ENCODE results near the gene MMP25. TPM values are rescaled to one million over a fixed set of nuclear protein-coding genes. Genes with fewer than 3 reads are reported as not detected.

The MMP25 gene
- total RNA-seq (1.7 TPM), polyA plus RNA-seq (ENCODE audit: insufficient read depth, low read depth, low replicate concordance) (0.65 TPM)
- long read RNA-seq, donor 1, result 0 reads
- long read RNA-seq, donor 2, result 0 reads
- long read RNA-seq, donor 3, result 0 reads
- long read RNA-seq, donor 4, result 0 reads
- long read RNA-seq, donor 5, result 0 reads
- long read RNA-seq, donor 6, result 0 reads
- long read RNA-seq, donor 7, result 0 reads
- long read RNA-seq, donor 8, result 0 reads
- long read RNA-seq, donor 9, result 0 reads
- long read RNA-seq, donor 10, result 0 reads

DNA sequence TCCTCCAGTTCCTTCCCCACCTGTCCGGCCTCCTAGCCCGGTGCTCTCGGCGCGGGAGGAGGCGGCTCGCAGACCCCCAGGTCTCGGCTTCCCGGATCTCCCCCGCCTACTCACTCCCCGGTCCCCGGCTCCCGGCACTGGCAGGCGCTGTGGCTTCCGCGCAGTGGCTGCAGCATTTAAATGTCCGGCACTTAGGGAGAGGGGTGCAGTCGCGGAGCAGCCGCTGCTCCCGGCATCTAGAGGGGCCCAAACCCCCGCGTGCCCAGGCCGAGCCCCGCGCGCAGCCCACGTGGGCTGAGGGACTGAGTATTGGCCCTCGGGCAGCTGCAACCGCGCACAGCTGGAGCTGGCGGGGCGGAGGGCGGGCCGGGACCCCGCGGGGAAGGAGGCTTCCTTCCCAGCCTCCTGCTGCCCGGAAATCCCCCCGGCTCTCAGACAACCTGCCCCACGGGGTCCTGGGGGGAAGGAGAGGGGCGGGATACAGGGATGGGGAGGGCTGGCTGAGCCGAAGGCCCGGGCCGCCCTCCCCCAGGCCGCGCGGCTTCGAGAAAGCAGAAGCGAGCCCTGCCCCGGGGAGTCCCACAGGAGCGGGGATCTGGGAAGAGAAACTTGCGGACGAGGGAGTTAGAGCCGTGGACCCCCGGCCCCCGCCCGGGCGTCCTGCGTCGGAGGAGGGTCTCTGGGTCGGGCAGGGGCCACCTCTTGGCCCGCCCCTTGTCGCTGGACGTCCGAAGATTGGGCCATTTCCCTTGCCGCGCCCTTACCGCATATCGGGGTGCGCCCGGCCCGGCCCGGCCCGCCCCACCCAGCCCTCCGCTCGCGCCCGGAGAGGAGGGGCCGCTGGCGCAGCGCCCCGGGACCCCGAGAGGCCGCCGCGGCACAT lies at the start of gene MMP25:
TSS of gene MMP25 (plus strand) at position 804 of the 883 bp plus-strand sequence. CDS start 357 bp downstream, outside the sequence.
- Histone ChIP-seq H3K27ac (ENCODE audit: low read depth in 2 of 2, low read length in 2 of 2) (no peak within 1 kb of the TSS), H3K9ac (ENCODE audit: low read length in 3 of 3) (no peak within 1 kb of the TSS)

GRCh38 chr16:2999929-3000328 lies 46.4 kb upstream of the MMP25 start:
- no peaks in the 10 kb centered on the region for H3K27me3 ChIP-seq (ENCODE audit: control insufficient read depth, insufficient read depth, low read length)
- no peaks in the 10 kb centered on the region for H3K4me1 ChIP-seq (ENCODE audit: control insufficient read depth in 2 of 3, insufficient read depth in 2 of 3, low read depth in 1 of 3, low read length in 3 of 3)
- TF ChIP-seq CTCF (IDR thresholded peaks at IDR 0.05; ENCODE audit: borderline replicate concordance, extremely low read depth, insufficient read depth), result no peak
- no peak overlapping the region for H3K4me3 ChIP-seq (ENCODE audit: low read length in 3 of 3)
- no peaks in the 10 kb centered on the region for H3K36me3 ChIP-seq (ENCODE audit: control insufficient read depth in 2 of 3, insufficient read depth in 3 of 3, low read length in 3 of 3)
- no peak overlapping the region for H3K9ac ChIP-seq (ENCODE audit: low read length in 3 of 3)
- intact Hi-C loops (cut with DNase I), result no loop called here
- H3K9me3 ChIP-seq (ENCODE audit: control insufficient read depth in 2 of 3, insufficient read depth in 1 of 3, low read length in 3 of 3), result no peaks in the 10 kb centered on the region
- FAIRE-seq, result no peak
- DNase-seq, result no peak
- H3K27ac ChIP-seq (ENCODE audit: low read depth in 2 of 2, low read length in 2 of 2), result no peak overlapping the region

More for the DNA sequence above, at the start of gene MMP25:
- TF ChIP-seq CTCF (IDR thresholded peaks at IDR 0.05; ENCODE audit: borderline replicate concordance, extremely low read depth, insufficient read depth), result no peak
- H3K27me3 ChIP-seq (ENCODE audit: control insufficient read depth, insufficient read depth, low read length), result peaks cover 31% of the 10 kb centered on the region
- FAIRE-seq (no peak), DNase-seq (peak; percentile 31 to 82 (median 46))
- no peaks in the 10 kb centered on the region for H3K36me3 ChIP-seq (ENCODE audit: control insufficient read depth in 2 of 3, insufficient read depth in 3 of 3, low read length in 3 of 3)
- intact Hi-C loops (cut with DNase I), result no loop called here
- H3K4me1 ChIP-seq (ENCODE audit: control insufficient read depth in 2 of 3, insufficient read depth in 2 of 3, low read depth in 1 of 3, low read length in 3 of 3), result peaks cover 0 to 7% (median 0%) of the 10 kb centered on the region in 3 donors
- no peak within 1 kb of the TSS for H3K4me3 ChIP-seq (ENCODE audit: low read length in 3 of 3)
- H3K9me3 ChIP-seq (ENCODE audit: control insufficient read depth in 2 of 3, insufficient read depth in 1 of 3, low read length in 3 of 3), result no peaks in the 10 kb centered on the region

GRCh38 chr16:3000540-3000939 lies 45.8 kb upstream of the MMP25 start:
- H3K36me3 ChIP-seq (ENCODE audit: control insufficient read depth in 2 of 3, insufficient read depth in 3 of 3, low read length in 3 of 3), result no peaks in the 10 kb centered on the region
- H3K27me3 ChIP-seq (ENCODE audit: control insufficient read depth, insufficient read depth, low read length), result no peaks in the 10 kb centered on the region
- FAIRE-seq, result no peak
- DNase-seq, result no peak
- no peak overlapping the region for H3K27ac ChIP-seq (ENCODE audit: low read depth in 2 of 2, low read length in 2 of 2)
- no peaks in the 10 kb centered on the region for H3K9me3 ChIP-seq (ENCODE audit: control insufficient read depth in 2 of 3, insufficient read depth in 1 of 3, low read length in 3 of 3)
- H3K4me1 ChIP-seq (ENCODE audit: control insufficient read depth in 2 of 3, insufficient read depth in 2 of 3, low read depth in 1 of 3, low read length in 3 of 3), result no peaks in the 10 kb centered on the region
- intact Hi-C loops (cut with DNase I), result no loop called here
- TF ChIP-seq CTCF (IDR thresholded peaks at IDR 0.05; ENCODE audit: borderline replicate concordance, extremely low read depth, insufficient read depth), result no peak
- H3K9ac ChIP-seq (ENCODE audit: low read length in 3 of 3), result no peak overlapping the region
- no peak overlapping the region for H3K4me3 ChIP-seq (ENCODE audit: low read length in 3 of 3)
